ENCODE measurements around the gene C19orf67. TPM values are rescaled to one million over a fixed set of nuclear protein-coding genes. Genes with fewer than 3 reads are reported as not detected.
"Not testable (repeated sequence)": the region's sequence is repeated elsewhere in the genome, so short reads cannot be mapped to it uniquely, and the experiment has no call there.

C19orf67 gene
- total RNA-seq, 1 experiment from 2014 or later, result not detected

DNA sequence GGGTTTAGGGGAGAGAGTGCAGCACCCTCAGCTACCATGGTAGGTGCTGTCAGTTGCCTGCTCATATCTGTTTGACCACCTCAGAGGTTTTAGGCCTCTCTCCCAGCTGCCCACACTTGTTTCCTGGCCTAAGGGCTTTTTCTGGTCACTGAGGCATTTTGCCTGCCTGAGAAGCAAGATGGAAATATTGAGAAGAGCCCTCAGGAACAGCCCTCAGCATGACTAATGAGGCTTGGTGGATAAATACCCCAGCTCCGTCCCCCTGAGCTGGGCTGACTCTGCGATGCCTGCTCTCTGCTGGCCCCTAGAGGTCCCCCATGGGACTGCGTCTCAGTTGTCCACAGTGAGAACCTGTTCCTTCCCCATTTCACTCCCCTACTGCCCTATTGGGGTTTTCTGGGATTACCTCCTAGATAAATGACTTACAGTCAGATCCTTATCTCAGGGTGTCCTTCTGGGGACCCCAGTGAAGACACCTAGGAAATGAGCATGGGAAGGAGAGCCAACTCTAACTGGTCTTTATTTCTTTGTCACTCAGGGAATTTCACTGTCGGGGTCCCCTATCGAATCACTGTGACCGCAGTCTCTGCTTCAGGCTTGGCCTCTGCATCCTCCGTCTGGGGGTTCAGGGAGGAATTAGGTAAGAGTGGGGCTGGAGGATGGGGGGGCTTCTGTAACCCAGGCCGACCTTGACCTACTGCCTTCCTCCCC is 37.0 kb downstream of the C19orf67 start:
- DNase-seq (ENCODE audit: low read depth, low spot score) (no peak), ATAC-seq (peak; percentile 90)
- TF ChIP-seq RAD21 (IDR thresholded peaks at IDR 0.05; ENCODE audit: low read depth) (peak; percentile 49), CTCF (IDR thresholded peaks at IDR 0.05 in 2 of 3, conservative IDR thresholded peaks at IDR 0.05 in 1 of 3; ENCODE audit: borderline replicate concordance in 1 of 3, insufficient read depth in 1 of 3, low read depth in 2 of 3, low read length in 2 of 3) (peak; percentile 38 to 98 (median 98); a peak in 5 of 6 replicates), YY1 (IDR thresholded peaks at IDR 0.05; ENCODE audit: extremely low read depth, insufficient replicate concordance, low read depth, low read length) (no peak), EGR1 (IDR thresholded peaks at IDR 0.05; ENCODE audit: low read depth) (no peak)
- intact Hi-C loops (cut with micrococcal nuclease), result no loop called here
- Histone ChIP-seq H3K9me3 (ENCODE audit: control insufficient read depth in 1 of 2, insufficient read depth in 1 of 2, low read depth in 1 of 2, low read length in 2 of 2) (no peaks in the 10 kb centered on the region), H3K4me2 (ENCODE audit: low read length) (no peak overlapping the region), H3K27me3 (ENCODE audit: insufficient read depth, low read length) (no peaks in the 10 kb centered on the region), H3K4me3 (replicated peaks in 1 of 2; ENCODE audit: low read depth in 1 of 2, low read length in 2 of 2) (no peak overlapping the region), H3K9ac (ENCODE audit: low read length) (no peak overlapping the region), H3K9me2 (ENCODE audit: insufficient read depth) (no peaks in the 10 kb centered on the region), H3K79me2 (ENCODE audit: insufficient read depth, low read length) (no peaks in the 10 kb centered on the region), H2AFZ (ENCODE audit: low read depth, low read length, poor library complexity, severe bottlenecking) (no peak overlapping the region), H3K27ac (ENCODE audit: low read depth, low read length) (no peak overlapping the region), H3K4me1 (ENCODE audit: control insufficient read depth in 1 of 2, insufficient read depth in 2 of 2, low read length in 2 of 2) (no peaks in the 10 kb centered on the region), H3K36me3 (ENCODE audit: control insufficient read depth in 1 of 2, insufficient read depth in 2 of 2, low read length in 2 of 2) (peaks cover 0 to 6% of the 10 kb centered on the region in 2 experiments; a peak in 2 of 4 replicates), H4K20me1 (ENCODE audit: insufficient read depth) (no peaks in the 10 kb centered on the region)
- POLR2A ChIA-PET, result no interaction called here
- RAD21 ChIA-PET (ENCODE audit: low non-redundant PET in 1 of 2, low total read pairs in 2 of 2, uncharacterized antibody in 2 of 2, unreplicated experiment in 2 of 2), result interaction anchor here in 1 of 2 experiments (0.6 kb wide), 1 partner anchor 1070 kb away, joined by 4 read pairs; no protein-coding TSS in a partner anchor
- BruUV-seq (replicated peaks), result no TSS peak
- CTCF ChIA-PET, result interaction anchor here (0.7 to 1.8 kb wide), 8 partner anchors 8 to 252 kb away, joined by 3 to 12 read pairs (median 3); partner anchors contain the start of gene ASF1B

DNA sequence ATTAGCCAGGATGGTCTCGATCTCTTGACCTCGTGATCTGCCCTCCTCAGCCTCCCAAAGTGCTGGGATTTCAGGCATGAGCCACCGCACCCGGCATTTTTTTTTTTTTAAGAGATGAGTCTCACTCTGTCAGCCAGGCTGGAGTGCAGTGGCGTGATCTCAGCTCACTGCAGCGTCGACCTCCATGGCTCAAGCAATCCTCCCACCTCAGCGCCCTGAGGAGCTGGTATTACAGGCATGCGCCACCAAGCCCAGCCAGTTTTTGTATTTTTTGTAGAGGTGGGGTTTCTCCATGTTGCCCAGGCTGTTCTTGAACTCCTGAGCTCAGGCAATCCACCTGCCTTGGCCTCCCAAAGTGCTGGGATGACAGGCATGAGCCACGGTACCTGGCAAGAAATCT is 37.7 kb downstream of the C19orf67 start:
- intact Hi-C loops (cut with micrococcal nuclease); H3K27me3 ChIP-seq (ENCODE audit: insufficient read depth, low read length); DNase-seq (ENCODE audit: low read depth, low spot score); POLR2A ChIA-PET; H3K79me2 ChIP-seq (ENCODE audit: insufficient read depth, low read length); H2AFZ ChIP-seq (ENCODE audit: low read depth, low read length, poor library complexity, severe bottlenecking); H3K36me3 ChIP-seq (ENCODE audit: control insufficient read depth in 1 of 2, insufficient read depth in 2 of 2, low read length in 2 of 2); H3K9ac ChIP-seq (ENCODE audit: low read length); H3K27ac ChIP-seq (ENCODE audit: low read depth, low read length); H3K4me1 ChIP-seq (ENCODE audit: control insufficient read depth in 1 of 2, insufficient read depth in 2 of 2, low read length in 2 of 2); H3K9me2 ChIP-seq (ENCODE audit: insufficient read depth); BruUV-seq (replicated peaks); H4K20me1 ChIP-seq (ENCODE audit: insufficient read depth); ATAC-seq; H3K4me2 ChIP-seq (ENCODE audit: low read length); H3K9me3 ChIP-seq (ENCODE audit: control insufficient read depth in 1 of 2, insufficient read depth in 1 of 2, low read depth in 1 of 2, low read length in 2 of 2); H3K4me3 ChIP-seq (replicated peaks in 1 of 2; ENCODE audit: low read depth in 1 of 2, low read length in 2 of 2): not testable (repeated sequence)
- RAD21 ChIA-PET (ENCODE audit: low non-redundant PET in 1 of 2, low total read pairs in 2 of 2, uncharacterized antibody in 2 of 2, unreplicated experiment in 2 of 2), result interaction anchor here in 1 of 2 experiments (0.6 kb wide), 1 partner anchor 1070 kb away, joined by 4 read pairs; no protein-coding TSS in a partner anchor
- CTCF ChIA-PET, result interaction anchor here (0.7 to 1.8 kb wide), 6 partner anchors 9 to 89 kb away, joined by 3 to 12 read pairs (median 4); partner anchors contain the start of gene ASF1B
